A673 (cell line): ENCODE results near the gene OR11L1. TPM values are rescaled to one million over a fixed set of nuclear protein-coding genes. Genes with fewer than 3 reads are reported as not detected.

Source experiments
- BruUV-seq: library from RNA; stranded (reverse); fragments of 400-500 nt; replicated peaks from 2 replicates; lab custom pipeline; 2021; lab: Mats Ljungman, UMichigan
- CTCF ChIA-PET: fragments of 300-600 bp; sonication (Branson Sonifier 250); formaldehyde crosslinking; loops from one replicate; lab custom pipeline; 2022; ENCODE audit warnings: antibody characterized with exemption; lab: Charles Lee
- POLR2A ChIA-PET: fragments of 300-600 bp; sonication (Branson Sonifier 250); formaldehyde crosslinking; loops from one replicate; lab custom pipeline; 2022; ENCODE audit warnings: antibody characterized with exemption; ENCODE audit not compliant: low non-redundant PET; lab: Charles Lee
- DNase-seq: peaks from one replicate; pipeline ENCODE4 v3.0.0-alpha.2; 2015; ENCODE audit warnings: low spot score
- H3K27ac ChIP-seq: fragments of 200-600 bp; sonication (generic); 2 replicates; pipeline ENCODE4 v1.5.1; 2016; ENCODE audit warnings: mixed run types, low read depth, mild to moderate bottlenecking, mixed read lengths, antibody characterized with exemption, low read length; ENCODE audit not compliant: poor library complexity, severe bottlenecking
- H3K27me3 ChIP-seq: fragments of 200-600 bp; sonication (generic); replicated peaks from 2 replicates; pipeline ENCODE4 v1.6.1; 2017; ENCODE audit warnings: mixed run types, low read depth, mild to moderate bottlenecking, mixed read lengths, antibody characterized with exemption, low read length; ENCODE audit not compliant: insufficient read depth, poor library complexity
- H3K36me3 ChIP-seq: fragments of 200-600 bp; sonication (generic); 2 replicates; pipeline ENCODE4 v1.6.1; 2016; ENCODE audit warnings: mixed run types, mild to moderate bottlenecking, mixed read lengths, antibody characterized with exemption, low read length; ENCODE audit not compliant: insufficient read depth, poor library complexity, severe bottlenecking
- H3K4me1 ChIP-seq: fragments of 200-600 bp; sonication (generic); 2 replicates; pipeline ENCODE4 v1.6.1; 2017; ENCODE audit warnings: mixed run types, mild to moderate bottlenecking, mixed read lengths, antibody characterized with exemption, low read length; ENCODE audit not compliant: insufficient read depth, poor library complexity, severe bottlenecking
- H3K4me3 ChIP-seq: fragments of 200-600 bp; sonication (generic); 2 replicates; pipeline ENCODE4 v1.5.1; 2016; ENCODE audit warnings: low read depth, mixed run types, mild to moderate bottlenecking, mixed read lengths, low read length; ENCODE audit not compliant: poor library complexity, severe bottlenecking
- H3K9me3 ChIP-seq: fragments of 200-600 bp; sonication (generic); 2 replicates; pipeline ENCODE4 v1.6.1; 2016; ENCODE audit warnings: mixed run types, low read depth, mild to moderate bottlenecking, mixed read lengths, antibody characterized with exemption, low read length; ENCODE audit not compliant: poor library complexity, severe bottlenecking
- EZH2 ChIP-seq: fragments of 200-600 bp; sonication (generic); IDR thresholded peaks from 2 replicates; pipeline ENCODE4 v1.6.1; 2017; ENCODE audit warnings: borderline replicate concordance, low read depth, mild to moderate bottlenecking, mixed read lengths, antibody characterized with exemption, low read length; ENCODE audit not compliant: poor library complexity, severe bottlenecking
- intact Hi-C: fragments of 100-400 bp; cut with micrococcal nuclease; formaldehyde crosslinking; loops from one replicate; pipeline ENCODE4 v1.10.0; 2022; ENCODE audit not compliant: unreplicated experiment
- total RNA-seq: library from RNA; stranded (reverse); gene quantifications from 2 replicates; pipeline ENCODE4 v1.2.3, GENCODE V29; 2021
- TF ChIP-seq, protein P1 (sequence below): fragments of 300-800, 200-600 bp; sonication (generic); conservative IDR thresholded peaks from 2 replicates; pipeline ENCODE4 v1.5.1; 2017; ENCODE audit warnings: low read depth, mild to moderate bottlenecking, antibody characterized with exemption, low read length, moderate library complexity, mixed read lengths

Gene OR11L1
- total RNA-seq, 1 experiment from 2014 or later: not detected

- H3K9me3 ChIP-seq: peaks cover 17% of the 10 kb centered on the region
- POLR2A ChIA-PET: no interaction called here
- TF ChIP-seq EZH2: no peak
- TF ChIP-seq, protein P1, sequence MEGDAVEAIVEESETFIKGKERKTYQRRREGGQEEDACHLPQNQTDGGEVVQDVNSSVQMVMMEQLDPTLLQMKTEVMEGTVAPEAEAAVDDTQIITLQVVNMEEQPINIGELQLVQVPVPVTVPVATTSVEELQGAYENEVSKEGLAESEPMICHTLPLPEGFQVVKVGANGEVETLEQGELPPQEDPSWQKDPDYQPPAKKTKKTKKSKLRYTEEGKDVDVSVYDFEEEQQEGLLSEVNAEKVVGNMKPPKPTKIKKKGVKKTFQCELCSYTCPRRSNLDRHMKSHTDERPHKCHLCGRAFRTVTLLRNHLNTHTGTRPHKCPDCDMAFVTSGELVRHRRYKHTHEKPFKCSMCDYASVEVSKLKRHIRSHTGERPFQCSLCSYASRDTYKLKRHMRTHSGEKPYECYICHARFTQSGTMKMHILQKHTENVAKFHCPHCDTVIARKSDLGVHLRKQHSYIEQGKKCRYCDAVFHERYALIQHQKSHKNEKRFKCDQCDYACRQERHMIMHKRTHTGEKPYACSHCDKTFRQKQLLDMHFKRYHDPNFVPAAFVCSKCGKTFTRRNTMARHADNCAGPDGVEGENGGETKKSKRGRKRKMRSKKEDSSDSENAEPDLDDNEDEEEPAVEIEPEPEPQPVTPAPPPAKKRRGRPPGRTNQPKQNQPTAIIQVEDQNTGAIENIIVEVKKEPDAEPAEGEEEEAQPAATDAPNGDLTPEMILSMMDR: no peak
- no peak for DNase-seq
- H3K4me1 ChIP-seq: no peaks in the 10 kb centered on the region
- intact Hi-C loops: no loop called here
- H3K4me3 ChIP-seq: no peak overlapping the region
- peaks cover 4% of the 10 kb centered on the region for H3K27me3 ChIP-seq
- H3K36me3 ChIP-seq: no peaks in the 10 kb centered on the region
- no peak overlapping the region for H3K27ac ChIP-seq
- CTCF ChIA-PET: no interaction called here
- no TSS peak for BruUV-seq
Measured at GRCh38 chr1:247854899-247855545, 13.3 kb upstream of the OR11L1 start.

GRCh38 chr1:247849616-247850015, 7.9 kb upstream of the OR11L1 start:
- Histone ChIP-seq H3K27me3 (no peaks in the 10 kb centered on the region), H3K4me3 (no peak overlapping the region), H3K9me3 (peaks cover 11% of the 10 kb centered on the region), H3K27ac (no peak overlapping the region), H3K36me3 (no peaks in the 10 kb centered on the region), H3K4me1 (no peaks in the 10 kb centered on the region)
- ChIA-PET POLR2A (no interaction called here), CTCF (no interaction called here)
- TF ChIP-seq, protein P1: no peak
- TF ChIP-seq EZH2: no peak
- intact Hi-C loops: no loop called here
- BruUV-seq: no TSS peak
- DNase-seq: no peak

DNA sequence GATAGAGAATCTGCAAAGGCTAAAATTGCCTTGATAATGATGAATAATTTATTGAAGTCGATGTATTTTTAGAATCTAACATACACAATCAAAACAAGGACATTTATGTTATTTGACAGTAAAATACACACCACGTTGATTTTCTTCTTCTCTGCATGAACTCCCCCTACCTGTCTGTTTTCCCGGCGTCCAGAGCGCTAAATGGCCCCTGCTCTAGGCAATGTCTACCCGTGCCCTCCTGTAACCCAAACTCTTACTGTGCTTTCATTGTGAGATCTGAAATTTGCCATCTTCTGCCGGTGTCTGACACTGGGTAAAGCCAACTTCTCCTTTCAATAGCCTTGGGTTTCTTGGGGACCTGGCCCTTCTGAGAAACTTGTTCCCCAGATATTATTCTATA, 6.7 kb upstream of the OR11L1 start:
- no peak for DNase-seq
- Histone ChIP-seq H3K4me1 (no peaks in the 10 kb centered on the region), H3K9me3 (peaks cover 11% of the 10 kb centered on the region), H3K27ac (no peak overlapping the region), H3K36me3 (no peaks in the 10 kb centered on the region), H3K4me3 (no peak overlapping the region), H3K27me3 (no peaks in the 10 kb centered on the region)
- ChIA-PET POLR2A (no interaction called here), CTCF (no interaction called here)
- no peak for TF ChIP-seq EZH2
- TF ChIP-seq, protein P1: no peak
- intact Hi-C loops: no loop called here
- no TSS peak for BruUV-seq
